GM12878 (cell line): ENCODE data around the gene IARS2. TPM values are rescaled to one million over a fixed set of nuclear protein-coding genes. Genes with fewer than 3 reads are reported as not detected.

Experiments used
- ATAC-seq: fragments of 200-7000 bp; cut with Tn5 transposase; 3 replicates; pipeline ENCODE4 v1.9.1; 2020; ENCODE audit warnings: mild to moderate bottlenecking, moderate library complexity
- BruUV-seq: library from RNA; stranded (reverse); fragments of 400-500 nt; replicated peaks from 2 replicates; lab custom pipeline; 2021; lab: Mats Ljungman, UMichigan
- CTCF ChIA-PET: fragments of 300-600 bp; sonication (Branson Sonifier 250); formaldehyde crosslinking; extraction: SDS; loops from one replicate; lab custom pipeline; 2021; ENCODE audit warnings: inconsistent platforms; lab: Yijun Ruan, JAX
- POLR2A ChIA-PET: fragments of 350-600 bp; formaldehyde crosslinking; extraction: SDS; loops from one replicate; lab custom pipeline; 2021; ENCODE audit warnings: inconsistent platforms; lab: Charles Lee
- RAD21 ChIA-PET: fragments of 300-600 bp; sonication (Branson Sonifier 250); formaldehyde crosslinking; loops from one replicate; lab custom pipeline; 2023; ENCODE audit warnings: antibody characterized with exemption; ENCODE audit not compliant: unreplicated experiment; lab: Charles Lee
- SMC1A ChIA-PET: fragments of 300-600 bp; sonication (Branson Sonifier 250); formaldehyde crosslinking; loops from one replicate; lab custom pipeline; 2023; ENCODE audit not compliant: unreplicated experiment, uncharacterized antibody; lab: Charles Lee
- DNase-seq: peaks from one replicate; pipeline ENCODE4 v3.0.0-alpha.2; 2011; ENCODE audit warnings: low read depth, low spot score
- FAIRE-seq: peaks from 3 replicates; lab custom pipeline; 2011; peaks lifted over from hg19 to GRCh38; lab: Jason Lieb, UNC
- H2AFZ ChIP-seq: 2 replicates; pipeline ENCODE4 v1.6.0; 2011; ENCODE audit warnings: low read depth, low read length, control low read depth; ENCODE audit not compliant: control insufficient read depth
- H3K27ac ChIP-seq: 2 replicates; pipeline ENCODE4 v1.5.1; 2011; ENCODE audit warnings: control low read depth; ENCODE audit not compliant: control insufficient read depth, insufficient read depth
- H3K27me3 ChIP-seq, 2 experiments: replicated peaks in 1 of 2; 2 replicates each; pipeline versions ENCODE4 v1.6.0 to v1.6.1; 2011; ENCODE audit warnings: low read length in 1 of 2; ENCODE audit not compliant: control insufficient read depth in 2 of 2, insufficient read depth in 2 of 2
- H3K36me3 ChIP-seq, 2 experiments: 2 replicates each; pipeline ENCODE4 v1.5.1; 2011; ENCODE audit warnings: low read length in 1 of 2; ENCODE audit not compliant: control insufficient read depth in 2 of 2, insufficient read depth in 2 of 2
- H3K4me1 ChIP-seq: 2 replicates; pipeline ENCODE4 v1.6.1; 2011; ENCODE audit warnings: mild to moderate bottlenecking, low read length, moderate library complexity, mixed read lengths; ENCODE audit not compliant: control insufficient read depth, insufficient read depth
- H3K4me2 ChIP-seq: 2 replicates; pipeline ENCODE4 v1.6.0; 2011; ENCODE audit warnings: control low read depth; ENCODE audit not compliant: control insufficient read depth, insufficient read depth
- H3K4me3 ChIP-seq: fragments of 200-600 bp; sonication (generic); 2 replicates; pipeline ENCODE4 v1.5.1; 2016
- H3K79me2 ChIP-seq: 2 replicates; pipeline ENCODE4 v1.6.0; 2011; ENCODE audit warnings: low read length; ENCODE audit not compliant: control insufficient read depth, insufficient read depth
- H3K9ac ChIP-seq: 2 replicates; pipeline ENCODE4 v1.8.0; 2011; ENCODE audit warnings: low read length, control low read depth, mixed read lengths; ENCODE audit not compliant: control insufficient read depth, insufficient read depth
- H3K9me3 ChIP-seq: replicated peaks from 3 replicates; pipeline ENCODE4 v1.5.1; 2011; ENCODE audit warnings: mild to moderate bottlenecking, low read length; ENCODE audit not compliant: control insufficient read depth, insufficient read depth
- H4K20me1 ChIP-seq: 2 replicates; pipeline ENCODE4 v1.6.0; 2011; ENCODE audit not compliant: control insufficient read depth, insufficient read depth
- CBX3 ChIP-seq: fragments of 200-600 bp; sonication (generic); IDR thresholded peaks from 2 replicates; pipeline ENCODE4 v1.6.1; 2016; ENCODE audit warnings: low read depth, borderline replicate concordance
- CTCF ChIP-seq, 3 experiments: IDR thresholded peaks in 2 of 3; conservative IDR thresholded peaks in 1 of 3; 2 replicates each; pipeline ENCODE4 v1.5.1; 2011; ENCODE audit warnings: low read depth in 3 of 3, low read length in 3 of 3, mild to moderate bottlenecking in 3 of 3, control low read depth in 2 of 3, moderate library complexity in 2 of 3, inconsistent platforms in 1 of 3, mixed read lengths in 1 of 3; ENCODE audit not compliant: control insufficient read depth in 2 of 3, insufficient read depth in 1 of 3; ENCODE audit errors: extremely low read depth in 1 of 3
- E4F1 ChIP-seq: fragments of 450-650 bp; IDR thresholded peaks from 2 replicates; pipeline ENCODE4 v1.6.1; 2018; ENCODE audit warnings: borderline replicate concordance, mild to moderate bottlenecking; ENCODE audit not compliant: partially characterized antibody
- GATAD2B ChIP-seq: fragments of 450-650 bp; conservative IDR thresholded peaks from 2 replicates; pipeline ENCODE4 v1.6.1; 2017; ENCODE audit warnings: low read depth, mild to moderate bottlenecking, moderate library complexity
- JUND ChIP-seq: IDR thresholded peaks from 2 replicates; pipeline ENCODE4 v1.6.1; 2012; ENCODE audit warnings: low read depth, mild to moderate bottlenecking, low read length, improper control_type of control experiment, moderate library complexity
- NFYA ChIP-seq: IDR thresholded peaks from 2 replicates; pipeline ENCODE4 v1.6.1; 2011; ENCODE audit warnings: low read depth, mild to moderate bottlenecking, low read length, improper control_type of control experiment, borderline replicate concordance
- NR2C1 ChIP-seq: fragments of 450-650 bp; IDR thresholded peaks from 2 replicates; pipeline ENCODE4 v1.6.1; 2017; ENCODE audit warnings: antibody characterized with exemption, mild to moderate bottlenecking, moderate library complexity
- NR2C2 ChIP-seq: IDR thresholded peaks from 2 replicates; pipeline ENCODE4 v1.6.1; 2011; ENCODE audit warnings: borderline replicate concordance, low read depth; ENCODE audit not compliant: control insufficient read depth, insufficient read length
- PKNOX1 ChIP-seq: fragments of 450-650 bp; IDR thresholded peaks from 2 replicates; pipeline ENCODE4 v1.6.1; 2016; ENCODE audit warnings: mild to moderate bottlenecking
- PML ChIP-seq: IDR thresholded peaks from 2 replicates; pipeline ENCODE4 v1.6.1; 2012; ENCODE audit warnings: low read length, inconsistent platforms
- RELB ChIP-seq: fragments of 450-650 bp; IDR thresholded peaks from 2 replicates; pipeline ENCODE4 v1.6.1; 2017; ENCODE audit warnings: low read depth, mild to moderate bottlenecking, moderate library complexity
- RUNX3 ChIP-seq: IDR thresholded peaks from 2 replicates; pipeline ENCODE4 v1.6.1; 2012; ENCODE audit warnings: low read length, inconsistent platforms
- SREBF2 ChIP-seq: IDR thresholded peaks from 2 replicates; pipeline ENCODE4 v1.6.1; 2012; ENCODE audit warnings: mild to moderate bottlenecking, low read length
- SUPT20H ChIP-seq: IDR thresholded peaks from 2 replicates; pipeline ENCODE4 v1.6.1; 2011; ENCODE audit warnings: low read depth, mild to moderate bottlenecking, low read length, moderate library complexity, borderline replicate concordance; ENCODE audit not compliant: control insufficient read depth
- TCF12 ChIP-seq: IDR thresholded peaks from 2 replicates; pipeline ENCODE4 v1.6.1; 2011; ENCODE audit warnings: low read depth, mild to moderate bottlenecking, low read length
- YY1 ChIP-seq: IDR thresholded peaks from 2 replicates; pipeline ENCODE4 v1.6.1; 2011; ENCODE audit warnings: low read depth, mild to moderate bottlenecking, low read length
- WGBS: methylation state at CpG from one replicate; pipeline ENCODE4 v1.1.6; 2016; ENCODE audit warnings: low lambda C conversion rate; ENCODE audit not compliant: insufficient replicate concordance, insufficient coverage; ENCODE audit errors: missing lambda C conversion rate; 5-methylcytosine and 5-hydroxymethylcytosine counted together
- in situ Hi-C: fragments of 300-500 bp; cut with MboI; formaldehyde crosslinking; loops from 9 replicates; pipeline ENCODE4 v1.14.3; 2018; ENCODE audit warnings: mixed read lengths
- intact Hi-C: fragments of 100-400 bp; cut with micrococcal nuclease; formaldehyde crosslinking; loops from one replicate; pipeline ENCODE4 v1.14.2; 2022; ENCODE audit not compliant: unreplicated experiment
- polyA plus RNA-seq, 11 experiments: library from polyadenylated mRNA; depleted of rRNA in 4 of 11; unstranded in 6 of 11; stranded (reverse) in 5 of 11; fragments of >200 nt; fragmentation: Nextera tagmentation in 4 of 11; fragmentation: Illumina TruSeq in 1 of 11; extraction: Ambion mirVana in 4 of 11; extraction: Trizol in 1 of 11; gene quantifications; 1 replicate in 1 of 11; 2 replicates in 10 of 11; pipeline versions ENCODE4 v1.2.1 to v1.2.3, GENCODE V29; 2011 to 2016; ENCODE audit warnings: inconsistent platforms in 2 of 11, missing spikeins in 2 of 11, low read depth in 1 of 11
- total RNA-seq, 4 experiments: library from RNA; depleted of rRNA in 3 of 4; stranded (reverse); fragments of >200 nt in 3 of 4; fragmentation: Illumina TruSeq in 1 of 4; extraction: Trizol in 1 of 4; gene quantifications; 2 replicates each; pipeline versions ENCODE4 v1.2.1 to v1.2.3, GENCODE V29; 2013 to 2021

IARS2 gene
- total and polyA plus RNA-seq, 10 of the 15 experiments (the other 5 are each of a cell fraction or from before 2014, with no cell fraction given): 23.7 to 100 (median 66.8) TPM

- FAIRE-seq: no peak
- no peak for TF ChIP-seq NFYA
- no peak for TF ChIP-seq SREBF2
- TF ChIP-seq JUND: no peak
- TF ChIP-seq CTCF (IDR thresholded peaks at IDR 0.05 in 2 of 3, conservative IDR thresholded peaks at IDR 0.05 in 1 of 3; ENCODE audit: control insufficient read depth in 2 of 3, extremely low read depth in 1 of 3, insufficient read depth in 1 of 3, low read depth in 3 of 3, low read length in 3 of 3): no peak
- TF ChIP-seq NR2C1: no peak
- no peak for TF ChIP-seq GATAD2B
- TF ChIP-seq NR2C2: no peak
- TF ChIP-seq TCF12: no peak
- TF ChIP-seq YY1: no peak
- no peak for TF ChIP-seq SUPT20H
- TF ChIP-seq CBX3: no peak
- no peak for TF ChIP-seq RELB
- no peak for TF ChIP-seq RUNX3
- no peak for TF ChIP-seq PKNOX1
- TF ChIP-seq PML: no peak
- no peak for TF ChIP-seq E4F1
- BruUV-seq: no TSS peak
Observed at GRCh38 chr1:220127076-220127475, 33.1 kb downstream of the IARS2 start.

More at GRCh38 chr1:220127076-220127475, 33.1 kb downstream of the IARS2 start:
- 87% methylated on average over 3 of the region's 3 CpGs for WGBS
- Histone ChIP-seq H3K27ac (no peak overlapping the region), H3K4me1 (no peaks in the 10 kb centered on the region), H3K4me2 (no peak overlapping the region), H3K27me3 (no peaks in the 10 kb centered on the region), H3K79me2 (no peaks in the 10 kb centered on the region), H2AFZ (no peak overlapping the region), H4K20me1 (no peaks in the 10 kb centered on the region), H3K4me3 (no peak overlapping the region), H3K9ac (no peak overlapping the region), H3K9me3 (peaks cover 2% of the 10 kb centered on the region; the same call in 1 of the 3 replicates), H3K36me3 (peaks cover 1 to 7% of the 10 kb centered on the region in 2 experiments; a peak in 2 of 4 replicates)
- no peak for ATAC-seq
- ChIA-PET POLR2A (no interaction called here), SMC1A (no interaction called here), RAD21 (interaction anchor here (0.7 kb wide), 1 partner anchor 11 kb away, joined by 3 read pairs; no protein-coding TSS in a partner anchor), CTCF (no interaction called here)
- in situ Hi-C loops: no loop called here
- intact Hi-C loops: no loop called here
- DNase-seq: no peak
